HG02973 (cell line): ENCODE results near the gene CYP2F1.
"Not testable (repeated sequence)": the region's sequence is repeated elsewhere in the genome, so short reads cannot be mapped to it uniquely, and the experiment has no call there.

Experiments used
- ATAC-seq: cut with Tn5 transposase; IDR thresholded peaks from one replicate; pipeline ENCODE4 v1.9.1; 2021; ENCODE audit warnings: moderate library complexity; ENCODE audit not compliant: unreplicated experiment

CYP2F1 gene

GRCh38 chr19:41114132-41114531 lies at the start of gene CYP2F1:
CYP2F1 (plus strand) TSS chr19:41114432; CDS start chr19:41116189, 1,757 bp downstream.
- no peak for ATAC-seq

DNA sequence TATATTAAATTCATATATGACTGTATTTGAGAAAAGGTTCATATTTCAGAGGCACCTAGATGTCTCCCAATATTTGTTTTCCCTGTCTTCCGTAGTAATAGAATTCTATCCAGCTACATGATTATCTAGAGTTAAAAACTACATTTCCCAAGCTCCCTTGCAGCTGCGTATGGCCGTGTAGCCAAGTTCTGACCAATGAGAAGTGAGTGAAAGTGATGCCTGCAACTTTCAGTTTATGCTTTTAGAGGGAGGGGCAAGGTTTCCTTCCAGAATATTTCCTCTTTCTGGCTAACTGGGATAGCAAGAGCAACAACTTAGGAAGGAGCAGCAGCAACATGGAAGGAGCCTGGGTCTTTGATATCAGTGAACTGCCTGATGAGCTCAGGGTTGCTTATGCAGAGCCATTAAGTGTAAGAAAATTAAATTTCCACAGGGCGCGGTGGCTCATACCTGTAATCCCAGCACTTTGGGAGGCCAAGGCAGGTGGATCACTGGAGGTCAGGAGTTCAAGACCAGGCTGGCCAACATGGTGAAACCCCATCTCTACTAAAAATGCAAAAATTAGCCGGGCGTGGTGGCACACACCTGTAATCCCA lies 49.2 kb upstream of the CYP2F1 start:
- no peak for ATAC-seq

GRCh38 chr19:41076286-41076685 lies 37.9 kb upstream of the CYP2F1 start:
- no peak for ATAC-seq

DNA sequence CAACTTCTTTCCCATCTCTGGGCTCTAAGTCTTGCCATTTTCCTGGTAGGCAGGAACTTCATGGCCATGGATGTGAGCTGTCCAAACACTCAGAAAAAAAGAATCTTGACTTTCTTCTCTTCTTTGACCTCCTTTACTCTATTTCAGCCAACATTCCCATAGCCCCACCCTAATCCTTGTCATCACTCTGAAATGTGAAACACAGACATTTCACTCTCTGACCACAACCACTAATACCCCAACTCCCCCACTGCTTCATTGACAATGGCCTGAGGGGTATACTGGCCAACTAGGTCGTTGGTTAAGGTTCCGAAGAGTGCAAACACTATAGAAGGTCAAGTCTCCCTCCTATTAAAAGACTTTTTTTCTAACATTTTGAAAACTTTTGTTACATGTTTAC lies 30.7 kb upstream of the CYP2F1 start:
- ATAC-seq: no peak

DNA sequence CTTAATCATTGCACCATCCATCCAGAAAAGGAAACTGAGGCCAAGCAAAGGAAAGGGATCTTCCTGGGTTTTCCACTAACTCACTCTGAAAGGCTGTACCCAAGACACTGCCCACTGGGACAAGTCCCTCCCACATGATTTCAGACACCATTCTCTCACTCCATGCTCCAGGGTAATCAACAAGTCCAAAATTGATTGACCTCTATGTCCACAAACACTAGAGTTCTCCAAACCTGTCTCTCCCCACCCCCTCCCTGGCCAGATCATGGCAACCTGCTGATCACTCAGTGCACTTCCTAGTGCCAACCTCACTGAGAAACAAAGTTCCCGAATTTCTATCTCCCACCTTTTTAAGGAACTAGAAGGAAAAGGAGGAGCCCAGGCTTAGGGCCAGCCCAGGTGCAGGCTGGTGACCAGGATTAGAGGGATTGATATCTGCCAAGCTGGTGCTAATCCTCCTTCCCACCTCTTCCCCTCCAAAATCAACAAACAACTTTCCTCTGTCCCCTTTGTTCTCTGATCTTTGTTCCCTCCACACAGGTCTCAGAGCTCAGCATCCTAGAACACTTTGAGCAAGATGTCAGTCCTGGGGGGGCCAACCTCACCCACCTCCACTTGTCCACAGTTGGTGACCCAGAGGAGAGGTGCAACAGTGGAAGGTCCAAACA lies 28.4 kb upstream of the CYP2F1 start:
- ATAC-seq: no peak

GRCh38 chr19:41088151-41088550 lies 26.1 kb upstream of the CYP2F1 start, which contains the start of gene CYP2A13:
CYP2A13 (plus strand) TSS chr19:41088451; CDS start chr19:41088472, 21 bp downstream.
- ATAC-seq: no peak

- ATAC-seq: no peak
Observed at GRCh38 chr19:41089959-41090358, 24.3 kb upstream of the CYP2F1 start.

GRCh38 chr19:41095703-41096102 lies 18.5 kb upstream of the CYP2F1 start:
- ATAC-seq: no peak

DNA sequence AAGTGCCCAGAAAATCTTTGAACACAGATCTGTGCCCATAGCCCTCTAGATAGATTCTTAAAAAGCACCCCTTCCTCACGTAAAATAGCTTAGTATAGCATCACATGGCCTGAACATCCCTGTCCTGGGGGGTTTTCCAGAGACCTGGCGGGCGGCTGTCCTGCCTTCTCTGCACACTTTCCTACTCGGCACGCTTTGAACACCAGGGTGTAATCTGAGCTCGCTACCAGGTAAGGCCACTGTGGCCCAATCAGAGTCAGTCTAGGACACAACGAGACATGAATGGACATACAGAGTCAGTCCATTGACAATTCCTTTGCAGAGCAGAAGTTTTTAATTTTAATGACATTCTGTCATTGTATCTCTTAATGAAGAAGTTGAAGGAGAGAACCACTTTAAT lies 17.9 kb upstream of the CYP2F1 start:
- no peak for ATAC-seq

DNA sequence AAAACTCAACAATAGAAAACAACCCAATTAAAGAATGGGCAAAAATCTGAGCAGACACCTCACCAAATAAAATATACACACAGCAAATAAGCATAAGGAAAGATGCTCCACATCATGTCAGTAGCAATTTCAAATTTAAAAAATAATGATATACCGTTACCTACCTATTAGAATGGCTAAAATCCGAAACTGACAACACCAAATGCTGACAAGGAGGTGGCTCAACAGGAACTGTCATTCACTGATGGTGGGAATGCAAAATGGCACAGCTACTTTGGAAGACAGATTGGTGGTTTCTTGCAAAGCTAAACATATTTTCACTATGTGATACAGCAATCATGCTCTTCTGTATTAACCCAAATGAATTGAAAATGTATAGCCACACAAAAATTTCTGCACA lies 16.9 kb upstream of the CYP2F1 start:
- ATAC-seq: no peak

DNA sequence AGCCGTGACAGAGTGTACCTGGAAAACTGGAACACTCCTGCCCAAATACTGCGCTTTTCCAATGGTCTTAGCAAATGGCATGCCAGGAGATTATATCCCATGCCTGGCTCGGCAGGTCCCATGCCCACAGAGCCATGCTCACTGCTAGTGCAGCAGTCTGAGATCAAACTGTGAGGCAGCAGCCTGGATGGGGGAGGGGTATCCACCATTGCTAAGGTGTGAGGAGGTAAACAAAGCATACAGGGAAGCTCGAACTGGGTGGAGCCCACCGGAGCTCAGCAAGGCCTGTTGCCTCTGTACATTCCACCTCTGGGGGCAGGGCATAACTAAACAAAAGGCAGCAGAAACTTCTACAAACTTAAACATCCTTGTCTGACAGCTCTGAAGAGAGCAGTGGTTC lies 15.5 kb upstream of the CYP2F1 start:
- ATAC-seq: no peak

DNA sequence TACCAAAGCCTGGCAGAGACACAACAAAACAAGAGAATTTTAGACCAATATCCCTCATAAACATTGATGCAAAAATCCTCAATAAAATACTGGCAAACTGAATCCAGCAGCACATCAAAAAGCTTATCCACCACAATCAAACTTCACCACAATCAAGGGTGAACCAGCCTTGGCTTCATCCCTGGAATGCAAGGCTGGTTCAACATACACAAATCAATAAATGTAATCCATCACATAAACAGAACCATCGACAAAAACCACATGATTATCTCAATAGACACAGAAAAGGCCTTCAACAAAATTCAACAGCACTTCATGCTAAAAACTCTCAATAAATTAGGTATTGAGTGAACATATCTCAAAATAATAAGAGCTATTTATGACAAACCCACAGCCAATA lies 12.0 kb upstream of the CYP2F1 start:
- not testable (repeated sequence) for ATAC-seq

GRCh38 chr19:41106177-41106576 lies 8.1 kb upstream of the CYP2F1 start:
- ATAC-seq: no peak

- ATAC-seq: no peak
Observed at GRCh38 chr19:41111296-41111695, 2.9 kb upstream of the CYP2F1 start.

DNA sequence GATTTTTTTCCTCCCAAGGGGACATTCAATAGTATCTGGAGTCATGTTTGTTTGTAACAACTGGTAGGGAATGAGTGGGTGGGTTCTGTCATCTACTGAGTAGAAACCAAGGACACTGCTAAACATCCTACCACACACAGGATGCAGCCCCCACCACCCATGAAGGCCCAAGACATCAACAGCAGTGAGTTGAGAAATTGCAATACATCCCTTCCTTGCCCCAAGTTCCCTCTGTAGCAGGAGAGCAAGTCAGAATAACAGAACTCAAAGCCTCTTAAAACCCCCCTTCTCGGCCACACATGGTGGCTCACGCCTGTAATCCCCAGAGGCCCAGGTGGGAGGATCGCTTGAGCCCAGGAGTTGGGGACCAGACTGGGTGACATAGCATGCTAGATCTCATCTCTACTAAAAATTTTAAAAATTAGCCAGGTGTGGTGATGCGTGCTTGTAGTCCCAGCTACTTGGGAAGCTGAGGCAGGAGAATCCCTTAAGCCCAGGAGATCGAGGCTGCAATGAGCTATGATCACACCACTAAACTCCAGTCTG lies 2.4 kb upstream of the CYP2F1 start:
- ATAC-seq: no peak

GRCh38 chr19:41112728-41113290 lies 1.4 kb upstream of the CYP2F1 start:
- ATAC-seq: no peak

DNA sequence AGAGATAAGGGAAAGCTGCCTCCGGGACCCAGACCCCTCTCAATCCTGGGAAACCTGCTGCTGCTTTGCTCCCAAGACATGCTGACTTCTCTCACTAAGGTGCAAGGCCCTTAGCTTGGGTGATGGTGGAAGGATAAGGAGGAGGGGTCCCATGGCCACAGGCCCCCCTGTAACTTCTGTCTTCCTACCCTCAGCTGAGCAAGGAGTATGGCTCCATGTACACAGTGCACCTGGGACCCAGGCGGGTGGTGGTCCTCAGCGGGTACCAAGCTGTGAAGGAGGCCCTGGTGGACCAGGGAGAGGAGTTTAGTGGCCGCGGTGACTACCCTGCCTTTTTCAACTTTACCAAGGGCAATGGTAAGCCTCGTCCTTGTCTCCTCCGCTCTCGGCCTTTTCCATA lies 2.0 kb downstream of the CYP2F1 start:
- ATAC-seq: no peak

- ATAC-seq: not testable (repeated sequence)
Observed at GRCh38 chr19:41120929-41121911, 7.0 kb downstream of the CYP2F1 start.

- ATAC-seq: not testable (repeated sequence)
Observed at GRCh38 chr19:41122846-41123245, 8.6 kb downstream of the CYP2F1 start.

DNA sequence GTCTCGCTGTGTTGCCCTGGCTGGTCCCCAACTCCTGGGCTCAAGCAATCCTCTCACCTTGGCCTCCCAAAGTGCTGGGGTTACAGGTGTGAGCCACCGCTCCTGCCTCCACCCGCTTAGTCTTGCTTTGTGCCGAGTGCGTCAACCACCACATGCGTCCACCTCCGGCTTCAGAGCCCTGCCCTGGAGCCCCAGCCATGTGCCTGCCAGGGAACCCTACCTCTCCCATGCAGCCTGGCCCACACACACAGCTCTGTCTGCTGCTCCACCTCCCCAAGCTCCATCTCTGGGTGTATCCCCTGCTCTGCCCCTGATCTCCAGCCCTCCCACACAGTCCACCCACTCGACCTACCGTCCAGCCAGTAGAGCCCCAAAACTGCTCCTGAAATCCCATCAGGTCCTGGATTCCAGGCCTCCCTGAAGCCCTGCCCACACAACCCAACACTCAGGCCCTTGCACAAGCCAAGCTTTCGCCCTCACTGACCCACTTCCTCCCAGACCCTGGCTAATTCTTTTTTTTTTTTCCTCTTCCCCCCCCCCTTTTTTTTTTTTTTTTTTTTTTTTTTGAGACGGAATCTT lies 9.6 kb downstream of the CYP2F1 start:
- no peak for ATAC-seq
